HepG2 (cell line): ENCODE results near the gene GPATCH11. TPM values are rescaled to one million over a fixed set of nuclear protein-coding genes. Genes with fewer than 3 reads are reported as not detected.

Experiments used
- ATAC-seq: fragments of 200-7000 bp; cut with Tn5 transposase; 3 replicates; pipeline ENCODE4 v1.9.1; 2020; ENCODE audit warnings: mild to moderate bottlenecking, moderate library complexity
- BruUV-seq: library from RNA; stranded (reverse); fragments of 400-500 nt; replicated peaks from 2 replicates; lab custom pipeline; 2021; lab: Mats Ljungman, UMichigan
- CTCF ChIA-PET: fragments of 300-600 bp; formaldehyde crosslinking; extraction: SDS; loops from one replicate; lab custom pipeline; 2021; ENCODE audit warnings: low total read pairs, inconsistent platforms, low intra/inter-chr PET ratio; lab: Yijun Ruan, JAX
- POLR2A ChIA-PET: fragments of 350-600 bp; sonication (Branson Sonifier 250); formaldehyde crosslinking; loops from one replicate; lab custom pipeline; 2020; ENCODE audit warnings: antibody characterized with exemption, inconsistent platforms; lab: Yijun Ruan, JAX
- DNase-seq: peaks from one replicate; pipeline ENCODE4 v3.0.0-alpha.2; 2015; ENCODE audit warnings: low spot score
- FAIRE-seq: peaks from 3 replicates; lab custom pipeline; 2011; peaks lifted over from hg19 to GRCh38; lab: Jason Lieb, UNC
- H2AFZ ChIP-seq: one replicate; pipeline ENCODE4 v1.6.1; 2011; ENCODE audit warnings: low read length, inconsistent platforms
- H3K27ac ChIP-seq: fragments of 300-600 bp; 3 replicates; pipeline ENCODE4 v1.8.0; 2011; ENCODE audit warnings: mixed run types, mild to moderate bottlenecking, mixed read lengths, low read length, inconsistent platforms; ENCODE audit not compliant: insufficient read depth; ENCODE audit errors: extremely low read length
- H3K27me3 ChIP-seq, 2 experiments: fragments of 200-600 bp in 1 of 2; 2 replicates in 1 of 2; 3 replicates in 1 of 2; pipeline versions ENCODE4 v1.6.0 to v1.8.0; 2011; ENCODE audit warnings: low read length in 2 of 2, mild to moderate bottlenecking in 2 of 2, moderate library complexity in 2 of 2, inconsistent platforms in 1 of 2; ENCODE audit not compliant: insufficient read depth in 2 of 2, control insufficient read depth in 1 of 2
- H3K36me3 ChIP-seq, 2 experiments: fragments of 200-600 bp in 1 of 2; replicated peaks in 1 of 2; 2 replicates in 1 of 2; 3 replicates in 1 of 2; pipeline versions ENCODE4 v1.5.1 to v1.8.0; 2011; ENCODE audit warnings: low read length in 2 of 2, inconsistent platforms in 1 of 2; ENCODE audit not compliant: insufficient read depth in 2 of 2, control insufficient read depth in 1 of 2
- H3K4me1 ChIP-seq: 2 replicates; pipeline ENCODE4 v1.5.1; 2012; ENCODE audit warnings: low read length, inconsistent platforms; ENCODE audit not compliant: insufficient read depth
- H3K4me2 ChIP-seq: 2 replicates; pipeline ENCODE4 v1.6.0; 2011; ENCODE audit warnings: low read depth, low read length, inconsistent platforms
- H3K4me3 ChIP-seq, 3 experiments: fragments of 200-600 bp in 1 of 3; sonication (generic), shearing (Covaris generic) in 1 of 3; replicated peaks in 1 of 3; 2 replicates each; pipeline ENCODE4 v1.5.1; 2011 to 2016; ENCODE audit warnings: low read length in 3 of 3, inconsistent platforms in 2 of 3, low read depth in 2 of 3, mild to moderate bottlenecking in 2 of 3, control low read depth in 1 of 3, mixed read lengths in 1 of 3; ENCODE audit not compliant: insufficient read depth in 1 of 3
- H3K79me2 ChIP-seq: one replicate; pipeline ENCODE4 v1.6.1; 2011; ENCODE audit warnings: low read length, inconsistent platforms; ENCODE audit not compliant: insufficient read depth
- H3K9ac ChIP-seq: 2 replicates; pipeline ENCODE4 v1.6.0; 2011; ENCODE audit warnings: mild to moderate bottlenecking, low read depth, low read length, inconsistent platforms; ENCODE audit not compliant: insufficient read depth
- H3K9me3 ChIP-seq: 2 replicates; pipeline ENCODE4 v1.5.1; 2012; ENCODE audit warnings: mild to moderate bottlenecking, low read length
- H4K20me1 ChIP-seq: 2 replicates; pipeline ENCODE4 v1.6.0; 2011; ENCODE audit warnings: inconsistent platforms, mild to moderate bottlenecking, low read length, moderate library complexity; ENCODE audit not compliant: insufficient read depth
- ATAD3A ChIP-seq: sonication (generic); formaldehyde crosslinking; IDR thresholded peaks from 2 replicates; pipeline ENCODE4 v1.4.0; 2020; ENCODE audit warnings: missing genetic modification reagents
- ATF2 ChIP-seq: sonication (generic); formaldehyde crosslinking; IDR thresholded peaks from 2 replicates; pipeline ENCODE4 v1.4.0; 2020; ENCODE audit warnings: missing genetic modification reagents
- BCL6 ChIP-seq: IDR thresholded peaks from 2 replicates; pipeline ENCODE4 v1.6.1; 2016; ENCODE audit warnings: missing genetic modification reagents, missing compliant biosample characterization
- ELF1 ChIP-seq: sonication (generic); formaldehyde crosslinking; IDR thresholded peaks from 2 replicates; pipeline ENCODE4 v1.4.0; 2020; ENCODE audit warnings: missing genetic modification reagents
- JUN ChIP-seq: sonication (generic); formaldehyde crosslinking; IDR thresholded peaks from 2 replicates; pipeline ENCODE4 v1.4.0; 2020; ENCODE audit warnings: mild to moderate bottlenecking, missing genetic modification reagents
- KAT8 ChIP-seq: IDR thresholded peaks from 2 replicates; pipeline ENCODE4 v1.6.1; 2016; ENCODE audit warnings: missing genetic modification reagents, missing compliant biosample characterization
- MAFG ChIP-seq: sonication (generic); formaldehyde crosslinking; IDR thresholded peaks from 2 replicates; pipeline ENCODE4 v1.5.1; 2020; ENCODE audit warnings: mild to moderate bottlenecking, missing genetic modification reagents
- PAWR ChIP-seq: sonication (generic); formaldehyde crosslinking; IDR thresholded peaks from 2 replicates; pipeline ENCODE4 v1.4.0; 2020; ENCODE audit warnings: missing genetic modification reagents, mild to moderate bottlenecking, borderline replicate concordance
- PCBP1 ChIP-seq: fragments of 200-400 bp; formaldehyde crosslinking; IDR thresholded peaks from 2 replicates; pipeline ENCODE4 v1.6.1; 2017; ENCODE audit warnings: mild to moderate bottlenecking, low read depth, low read length, borderline replicate concordance
- SPEN ChIP-seq: sonication (generic); formaldehyde crosslinking; IDR thresholded peaks from 2 replicates; pipeline ENCODE4 v1.5.1; 2020; ENCODE audit warnings: low read depth, mild to moderate bottlenecking, missing genetic modification reagents
- ZMAT3 ChIP-seq: sonication (generic); formaldehyde crosslinking; conservative IDR thresholded peaks from 2 replicates; pipeline ENCODE4 v1.7.0; 2021; ENCODE audit warnings: missing genetic modification reagents
- ZNF20 ChIP-seq: sonication (generic); formaldehyde crosslinking; IDR thresholded peaks from 2 replicates; pipeline ENCODE4 v1.4.0; 2020; ENCODE audit warnings: mild to moderate bottlenecking, moderate library complexity, missing genetic modification reagents
- ZNF275 ChIP-seq: sonication (generic); formaldehyde crosslinking; IDR thresholded peaks from 2 replicates; pipeline ENCODE4 v1.8.0; 2022; ENCODE audit warnings: missing genetic modification reagents, mild to moderate bottlenecking, inconsistent platforms, borderline replicate concordance
- ZNF34 ChIP-seq: sonication (generic); formaldehyde crosslinking; IDR thresholded peaks from 2 replicates; pipeline ENCODE4 v1.4.0; 2020; ENCODE audit warnings: mild to moderate bottlenecking, missing genetic modification reagents, borderline replicate concordance
- ZNF570 ChIP-seq: sonication (generic); formaldehyde crosslinking; IDR thresholded peaks from 2 replicates; pipeline ENCODE4 v1.4.0; 2020; ENCODE audit warnings: mild to moderate bottlenecking, missing genetic modification reagents, borderline replicate concordance
- ZNF746 ChIP-seq: sonication (generic); formaldehyde crosslinking; IDR thresholded peaks from 2 replicates; pipeline ENCODE4 v1.8.0; 2022; ENCODE audit warnings: mild to moderate bottlenecking, missing genetic modification reagents
- ZNF747 ChIP-seq: sonication (generic); formaldehyde crosslinking; IDR thresholded peaks from 2 replicates; pipeline ENCODE4 v1.8.1; 2023; ENCODE audit warnings: missing genetic modification reagents, mild to moderate bottlenecking, borderline replicate concordance
- ZSCAN12 ChIP-seq: sonication (generic); formaldehyde crosslinking; IDR thresholded peaks from 2 replicates; pipeline ENCODE4 v1.9.0; 2021; ENCODE audit warnings: mild to moderate bottlenecking, missing genetic modification reagents
- ZSCAN21 ChIP-seq: sonication (generic); formaldehyde crosslinking; IDR thresholded peaks from 2 replicates; pipeline ENCODE4 v1.8.0; 2022; ENCODE audit warnings: mild to moderate bottlenecking, missing genetic modification reagents, moderate library complexity, borderline replicate concordance
- WGBS: methylation state at CpG from one replicate; pipeline ENCODE4 v1.1.6; 2017; ENCODE audit warnings: low lambda C conversion rate; 5-methylcytosine and 5-hydroxymethylcytosine counted together
- in situ Hi-C: cut with HindIII; loops from 2 replicates; pipeline ENCODE4 v1.10.0; 2017; ENCODE audit warnings: low pct_unique_long_range_greater_than_20kb; ENCODE audit not compliant: extremely low pct_ligation_motif_present
- intact Hi-C: fragments of 100-400 bp; cut with micrococcal nuclease; formaldehyde crosslinking; loops from one replicate; pipeline ENCODE4 v1.10.0; 2022; ENCODE audit not compliant: unreplicated experiment
- polyA plus RNA-seq, 8 experiments: library from polyadenylated mRNA; depleted of rRNA in 3 of 8; stranded (reverse) in 7 of 8; unstranded in 1 of 8; fragments of >200 nt; fragmentation: Illumina TruSeq in 4 of 8; extraction: Trizol in 4 of 8; gene quantifications; 2 replicates each; pipeline versions ENCODE4 v1.2.1 to v1.2.3, GENCODE V29; 2011 to 2016; ENCODE audit warnings: low read depth in 4 of 8, missing spikeins in 1 of 8, mixed read lengths in 1 of 8; ENCODE audit not compliant: insufficient read depth in 1 of 8
- total RNA-seq, 5 experiments: library from RNA; depleted of rRNA; stranded (reverse); fragments of >200 nt; fragmentation: Illumina TruSeq; extraction: Trizol; gene quantifications; 2 replicates each; pipeline ENCODE4 v1.2.3, GENCODE V29; 2016; ENCODE audit warnings: low read depth in 1 of 5

GPATCH11 gene
- total and polyA plus RNA-seq, 2 of the 13 experiments (the other 11 are each of a cell fraction or from before 2014, with no cell fraction given): 3.8 to 8.7 TPM

GRCh38 chr2:37117566-37117965, 33.2 kb downstream of the GPATCH11 start:
- ChIA-PET POLR2A (no interaction called here), CTCF (no interaction called here)
- H2AFZ ChIP-seq: no peak overlapping the region
- FAIRE-seq: no peak
- BruUV-seq: no TSS peak
- in situ Hi-C loops: no loop called here
- DNase-seq: no peak
- ATAC-seq: no peak
- intact Hi-C loops: no loop called here
- peaks cover 14 to 49% of the 10 kb centered on the region in 2 experiments for H3K36me3 ChIP-seq
- H3K4me1 ChIP-seq: peaks cover 6% of the 10 kb centered on the region; the same call in 1 of the 2 replicates
- 95% methylated on average over 1 of the region's 1 CpG for WGBS
- no peak overlapping the region for H3K4me3 ChIP-seq
- H3K79me2 ChIP-seq: no peaks in the 10 kb centered on the region
- no peaks in the 10 kb centered on the region for H3K27me3 ChIP-seq
- no peaks in the 10 kb centered on the region for H4K20me1 ChIP-seq
- H3K9ac ChIP-seq: no peak overlapping the region
- TF ChIP-seq KAT8 (CRISPR knock-in tag) (no peak), ZNF34 (CRISPR knock-in tag) (no peak), ELF1 (CRISPR knock-in tag) (no peak), ZNF275 (CRISPR knock-in tag) (no peak), ZSCAN12 (no peak), ZMAT3 (CRISPR knock-in tag) (no peak), ZNF570 (CRISPR knock-in tag) (no peak), MAFG (no peak)
- H3K4me2 ChIP-seq: no peak overlapping the region
- no peak overlapping the region for H3K27ac ChIP-seq
- no peaks in the 10 kb centered on the region for H3K9me3 ChIP-seq

GRCh38 chr2:37119157-37119556, 34.8 kb downstream of the GPATCH11 start:
- ATAC-seq (peak; percentile 87), DNase-seq (peak; percentile 69), FAIRE-seq (peak; percentile 37)
- Histone ChIP-seq H3K27me3 (no peaks in the 10 kb centered on the region), H3K9me3 (no peaks in the 10 kb centered on the region), H3K4me2 (no peak overlapping the region), H3K79me2 (no peaks in the 10 kb centered on the region), H4K20me1 (no peaks in the 10 kb centered on the region), H3K9ac (no peak overlapping the region), H3K4me1 (peaks cover 6% of the 10 kb centered on the region; the same call in 1 of the 2 replicates), H3K4me3 (no peak overlapping the region), H2AFZ (no peak overlapping the region), H3K27ac (peak overlapping the region; percentile 47), H3K36me3 (peaks cover 14 to 50% of the 10 kb centered on the region in 2 experiments)
- 93% methylated on average over 5 of the region's 5 CpGs for WGBS
- BruUV-seq: no TSS peak
- CTCF ChIA-PET: no interaction called here
- intact Hi-C loops (no loop called here), in situ Hi-C loops (no loop called here)
- POLR2A ChIA-PET: no interaction called here
- no peak for TF ChIP-seq ZSCAN21 (CRISPR knock-in tag)
- no peak for TF ChIP-seq ZNF20 (CRISPR knock-in tag)
- no peak for TF ChIP-seq ZNF746 (CRISPR knock-in tag)
- TF ChIP-seq ATF2: no peak
- TF ChIP-seq SPEN (CRISPR knock-in tag): no peak
- TF ChIP-seq ZNF747 (CRISPR knock-in tag): no peak
- TF ChIP-seq PCBP1: no peak
- TF ChIP-seq ATAD3A (CRISPR knock-in tag): no peak
- no peak for TF ChIP-seq JUN
- no peak for TF ChIP-seq PAWR (CRISPR knock-in tag)
- TF ChIP-seq BCL6 (CRISPR knock-in tag): no peak
